NCI-H460 (cell line): Measurements from ENCODE around the gene GRAMD1B. TPM values are rescaled to one million over a fixed set of nuclear protein-coding genes. Genes with fewer than 3 reads are reported as not detected.
"Not testable (repeated sequence)": the region's sequence is repeated elsewhere in the genome, so short reads cannot be mapped to it uniquely, and the experiment has no call there.

Experiments
- DNase-seq: peaks from one replicate; pipeline ENCODE4 v3.0.0-alpha.2; 2016; ENCODE audit warnings: low read depth; ENCODE audit errors: extremely low read depth
- total RNA-seq: library from RNA; depleted of rRNA; stranded (reverse); fragments of >200 nt; shearing (Covaris generic); gene quantifications from 2 replicates; pipeline ENCODE4 v1.2.3, GENCODE V29; 2014

The GRAMD1B gene
- total RNA-seq, 1 experiment from 2014 or later, result 279 TPM

GRCh38 chr11:123439616-123440015 lies 9.5 kb downstream of the GRAMD1B start:
- no peak for DNase-seq

- DNase-seq, result no peak
These were observed 11.1 kb downstream of the GRAMD1B start for GRCh38 chr11:123441161-123441560.

DNA sequence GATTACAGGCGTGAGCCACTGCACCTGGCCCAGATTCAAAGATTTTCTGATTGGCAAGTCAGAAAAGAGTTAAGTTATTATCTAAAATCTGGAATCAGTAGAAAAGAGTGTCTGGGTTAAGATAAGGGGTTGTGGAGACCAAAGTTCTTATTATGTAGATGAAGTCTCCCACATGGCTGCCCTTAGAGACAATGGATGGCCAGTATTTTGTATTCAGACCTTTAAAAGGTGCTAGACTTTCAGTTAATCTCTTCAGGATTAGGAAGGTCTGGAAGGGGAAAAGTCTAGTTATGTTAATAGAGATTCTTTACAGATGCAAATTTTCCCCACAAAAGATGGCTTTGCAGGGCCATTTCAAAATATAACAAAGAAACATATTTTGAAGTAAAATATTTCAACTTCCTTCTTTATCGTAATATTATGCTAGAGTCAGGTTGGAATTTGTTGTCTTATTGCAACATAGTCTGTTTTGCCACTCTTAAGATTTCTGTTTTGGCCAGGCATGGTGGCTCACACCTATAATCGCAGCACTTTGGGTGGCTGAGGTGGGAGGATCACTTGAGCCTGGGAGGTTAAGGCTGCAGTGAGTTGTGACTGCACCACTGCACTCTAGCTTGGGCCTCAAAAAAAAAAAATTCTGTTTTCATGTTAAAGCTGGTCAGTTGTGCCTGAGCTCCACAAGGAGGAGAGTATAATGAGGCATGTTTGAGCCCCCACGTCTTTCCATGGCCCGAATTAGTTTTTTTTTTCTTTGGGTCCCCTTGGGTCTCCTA lies 14.0 kb downstream of the GRAMD1B start:
- no peak for DNase-seq

DNA sequence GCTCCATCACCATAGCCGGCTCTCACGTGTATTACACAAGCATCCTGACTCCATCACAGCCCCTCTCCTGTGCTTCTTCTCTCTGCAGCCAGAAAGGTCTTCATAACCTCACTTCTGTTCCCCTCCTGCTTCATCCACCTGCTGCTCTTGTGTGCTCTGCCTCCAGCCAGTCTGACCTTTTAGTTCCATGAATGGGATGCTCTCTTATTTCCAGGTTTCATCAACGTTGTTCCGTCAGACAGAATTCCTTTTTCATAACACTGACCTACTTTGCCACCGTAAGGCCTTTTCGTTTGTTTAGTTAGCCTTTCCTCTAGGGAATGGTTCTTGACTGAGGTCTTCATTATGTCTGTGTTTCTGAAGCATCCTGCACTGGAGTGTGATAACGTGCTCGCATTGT lies 18.8 kb downstream of the GRAMD1B start:
- peak; percentile 47 for DNase-seq

DNA sequence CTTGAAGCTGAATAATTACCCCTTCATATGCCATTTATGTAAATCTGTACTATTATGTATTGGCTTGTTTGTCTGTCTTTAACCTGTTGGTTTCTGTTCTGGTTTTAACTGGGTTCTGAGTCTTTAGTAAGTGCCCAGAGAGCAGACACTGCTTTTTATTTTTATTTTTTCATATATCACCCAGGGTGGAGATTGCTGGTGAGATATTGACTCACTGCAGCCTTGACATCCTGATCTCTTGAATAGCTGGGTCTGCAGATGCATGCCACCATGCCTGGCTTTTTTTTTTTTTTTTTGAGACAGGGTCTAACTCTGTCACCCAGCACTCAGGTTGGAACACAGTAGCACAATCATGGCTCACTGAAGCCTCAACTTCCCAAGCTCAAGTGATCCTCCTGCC lies 19.4 kb downstream of the GRAMD1B start:
- DNase-seq, result no peak

- DNase-seq, result no peak
These were observed 20.6 kb downstream of the GRAMD1B start for GRCh38 chr11:123450623-123451022.

- DNase-seq, result no peak
These were observed 21.2 kb downstream of the GRAMD1B start for GRCh38 chr11:123451183-123451781.

GRCh38 chr11:123452794-123453193 lies 22.7 kb downstream of the GRAMD1B start:
- no peak for DNase-seq

DNA sequence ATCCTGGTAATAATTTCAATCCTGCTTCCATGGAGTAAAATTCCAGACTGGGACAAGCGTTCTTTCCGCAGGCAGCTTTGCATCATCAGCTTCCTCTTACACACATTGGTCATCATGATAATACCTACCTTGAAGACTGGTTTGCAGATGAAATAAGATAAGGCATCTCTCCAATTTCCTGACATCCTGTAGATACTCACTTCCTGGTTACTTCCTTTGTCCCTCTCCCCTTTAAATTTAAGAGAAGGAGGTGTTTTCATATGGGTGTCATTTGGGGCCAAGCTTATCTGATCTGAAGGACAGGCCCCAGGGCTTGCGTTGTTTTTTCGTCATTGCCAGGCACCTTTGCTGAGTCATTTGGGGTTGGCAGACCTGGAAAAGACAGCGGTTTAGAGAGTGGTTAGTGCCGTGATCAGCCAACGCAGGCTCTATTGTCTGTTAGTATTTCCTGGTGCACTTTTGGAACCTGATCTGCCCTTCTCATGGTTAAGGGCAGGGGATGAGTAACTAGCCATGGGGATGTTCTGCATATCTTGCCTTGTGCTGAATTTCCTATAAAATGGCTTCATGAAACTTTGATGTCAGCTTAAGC lies 24.1 kb downstream of the GRAMD1B start:
- peak; percentile 95 for DNase-seq

DNA sequence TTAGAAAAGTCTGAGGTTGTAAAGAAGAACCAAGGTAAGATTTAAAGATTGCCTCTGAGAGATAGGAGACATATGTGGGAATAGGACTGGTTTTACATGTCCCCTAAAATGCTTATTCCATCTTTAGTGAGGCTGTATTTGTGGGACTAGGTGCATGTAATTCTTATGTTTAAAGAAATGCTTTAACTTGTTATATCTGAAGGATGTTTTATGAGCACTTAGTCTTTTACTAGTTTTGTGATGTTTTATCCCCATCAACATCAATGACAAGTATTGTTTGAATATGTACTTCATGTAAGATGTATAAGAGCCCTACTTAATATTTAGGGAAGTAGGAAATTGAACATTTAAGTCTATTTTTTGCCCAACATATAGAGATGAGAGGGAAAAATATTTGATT lies 24.7 kb downstream of the GRAMD1B start:
- DNase-seq, result no peak

- DNase-seq, result not testable (repeated sequence)
These were observed 26.4 kb downstream of the GRAMD1B start for GRCh38 chr11:123456448-123456847.

DNA sequence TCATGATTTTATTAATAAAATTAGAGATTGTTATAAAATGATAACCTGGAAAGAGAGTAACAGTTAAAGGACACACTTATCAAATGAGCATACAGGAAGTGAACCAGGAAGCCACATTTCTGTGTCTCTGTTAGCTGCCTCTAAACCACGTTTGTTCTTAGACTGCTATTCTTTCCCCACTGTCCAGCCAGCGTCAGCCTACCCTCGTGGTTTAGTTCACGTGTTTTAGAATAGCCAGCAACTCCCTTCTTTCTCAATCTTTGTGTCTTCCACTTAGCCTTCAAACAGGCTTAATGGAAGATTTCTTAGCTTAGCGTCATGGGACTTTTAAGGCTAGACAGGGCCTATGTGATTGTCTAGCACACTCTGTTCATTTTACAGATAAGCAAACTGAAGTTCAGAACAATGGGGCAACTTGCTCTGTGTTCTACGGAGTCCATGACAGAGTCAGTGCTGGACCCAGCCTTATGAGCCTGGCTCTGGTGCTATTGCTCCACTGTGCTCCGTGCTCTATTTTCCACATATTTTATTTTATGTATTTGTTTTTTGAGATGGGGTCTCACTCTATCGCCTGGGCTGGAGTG lies 27.2 kb downstream of the GRAMD1B start:
- DNase-seq, result no peak

GRCh38 chr11:123458501-123458900 lies 28.4 kb downstream of the GRAMD1B start:
- no peak for DNase-seq

DNA sequence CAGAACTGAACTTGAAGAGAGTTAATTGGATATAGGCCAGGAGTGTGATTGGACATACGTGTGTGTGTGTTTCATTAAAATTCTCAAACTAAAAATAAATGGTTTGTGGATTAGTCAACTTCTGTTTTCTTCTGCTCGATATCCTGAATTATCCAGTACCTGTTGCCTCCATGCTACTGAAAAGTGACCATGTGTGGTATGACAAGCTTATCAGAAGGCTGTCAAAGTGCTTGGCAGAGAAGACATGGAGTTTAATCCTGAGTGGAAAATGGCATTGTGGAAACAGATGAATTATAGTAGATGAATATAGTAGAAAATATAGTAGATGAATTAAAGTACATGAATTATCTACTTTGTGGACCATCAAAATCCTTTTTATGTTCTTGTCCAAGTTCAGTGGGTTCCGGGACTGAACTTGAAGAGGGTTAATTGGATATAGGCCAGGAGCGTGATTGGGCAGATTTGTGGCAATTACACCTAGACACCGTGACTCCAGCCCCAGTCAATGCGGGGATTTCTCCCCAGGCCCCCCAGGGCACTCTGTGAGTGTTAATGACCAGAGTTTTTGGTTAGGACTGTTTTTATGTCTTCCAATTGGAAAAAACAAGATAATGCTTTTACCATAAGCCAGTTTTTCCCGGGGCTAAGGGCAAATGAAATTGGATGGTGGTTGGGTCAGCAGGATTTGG lies 30.1 kb downstream of the GRAMD1B start:
- no peak for DNase-seq

DNA sequence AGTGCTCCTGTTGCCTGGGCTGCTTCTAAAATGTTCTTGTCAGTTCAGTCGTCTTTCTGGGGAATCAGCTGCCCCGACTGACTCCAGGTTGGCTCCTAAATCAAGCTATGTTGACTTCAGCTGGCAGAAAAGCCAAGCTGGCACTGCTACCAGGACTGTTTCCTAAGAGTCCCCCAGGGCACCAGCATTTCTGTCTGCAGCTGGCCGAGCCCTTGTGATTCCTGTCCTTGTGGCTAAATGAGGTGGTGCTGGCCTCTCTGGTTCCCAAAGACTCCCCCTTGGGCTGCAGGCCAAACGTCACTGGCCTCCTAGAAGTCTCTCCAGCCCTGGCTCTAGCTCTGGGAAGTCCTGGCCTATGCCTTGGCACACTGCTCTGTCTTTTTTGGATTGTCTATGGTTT lies 31.1 kb downstream of the GRAMD1B start:
- DNase-seq, result no peak

GRCh38 chr11:123465667-123466066 lies 35.6 kb downstream of the GRAMD1B start:
- not testable (repeated sequence) for DNase-seq

DNA sequence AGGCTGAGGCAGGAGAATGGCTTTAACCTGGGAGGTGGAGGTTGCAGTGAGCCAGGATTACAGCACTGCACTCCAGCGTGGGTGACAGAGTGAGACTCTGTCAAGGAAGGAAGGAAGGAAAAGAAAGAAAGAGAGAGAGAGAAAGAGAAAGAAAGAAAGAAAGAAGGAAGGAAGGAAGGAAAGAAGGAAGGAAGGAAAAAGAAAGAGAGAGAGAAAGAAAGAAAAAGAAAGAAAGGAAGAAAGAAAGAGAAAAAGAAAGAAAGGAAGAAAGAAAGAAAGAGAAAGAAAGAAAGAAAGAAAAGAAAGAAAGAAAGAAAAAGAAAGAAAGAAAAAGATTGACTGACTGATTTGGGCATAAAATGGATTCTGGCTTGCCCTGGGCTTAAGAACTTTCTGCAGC lies 36.1 kb downstream of the GRAMD1B start:
- DNase-seq, result not testable (repeated sequence)

DNA sequence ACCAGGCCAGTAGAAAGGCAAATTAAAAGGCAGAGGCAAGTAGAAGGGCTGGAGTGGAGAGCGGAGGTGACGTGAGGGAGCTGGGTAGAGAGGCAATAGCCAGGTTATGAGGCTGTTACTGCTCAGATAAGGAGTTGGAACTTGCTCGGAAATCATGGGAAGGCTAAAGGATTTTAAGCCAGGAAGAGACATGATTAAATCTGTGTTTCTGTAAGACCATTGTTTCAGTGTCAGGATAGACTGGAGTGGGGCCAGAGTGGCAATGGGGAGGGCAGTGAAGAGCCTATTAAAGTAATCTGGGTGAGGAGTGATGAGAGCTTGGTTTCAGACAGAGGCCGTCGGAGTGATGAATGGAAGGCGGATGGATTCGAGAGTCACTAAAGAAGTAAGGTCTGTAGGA lies 39.0 kb downstream of the GRAMD1B start:
- no peak for DNase-seq

DNA sequence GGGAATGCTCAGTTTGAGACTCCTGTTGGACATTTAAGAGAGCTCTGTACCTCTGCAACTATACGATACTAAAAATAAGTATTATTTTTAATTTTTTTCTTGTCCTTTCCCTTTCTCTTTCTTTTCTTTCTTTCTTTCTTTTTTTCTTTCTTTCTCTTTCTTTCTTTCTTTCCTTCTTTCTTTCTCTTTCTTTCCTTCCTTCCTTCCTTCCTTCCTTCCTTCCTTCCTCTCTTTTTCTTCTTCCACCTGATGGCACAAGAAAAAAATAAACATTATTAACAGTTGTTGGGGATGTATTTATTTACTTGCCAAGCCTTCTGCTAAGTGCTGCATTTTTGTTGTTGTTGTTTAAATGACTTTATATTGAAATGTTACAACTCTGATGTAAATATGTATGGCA lies 39.5 kb downstream of the GRAMD1B start:
- DNase-seq, result no peak

DNA sequence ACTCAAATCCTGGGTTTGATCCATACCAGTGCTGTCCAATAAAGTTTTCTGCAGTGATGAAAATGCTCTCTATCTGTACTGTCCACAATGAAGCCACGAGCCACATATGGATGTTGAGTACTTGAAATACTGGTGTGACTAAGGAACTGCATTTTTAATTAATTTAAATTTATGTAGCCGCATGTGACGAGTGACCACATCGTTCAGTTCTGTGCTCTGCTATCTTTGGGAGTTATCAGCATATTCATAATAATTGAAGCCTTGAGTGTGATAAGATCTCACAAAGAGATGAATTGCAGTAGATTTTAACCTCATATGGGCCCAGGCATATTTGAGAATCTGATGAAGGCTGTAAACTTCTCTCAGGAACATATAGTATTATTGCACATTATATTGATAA lies 40.8 kb downstream of the GRAMD1B start:
- no peak for DNase-seq
